ENCODE data around the gene FBXL17.

DNA sequence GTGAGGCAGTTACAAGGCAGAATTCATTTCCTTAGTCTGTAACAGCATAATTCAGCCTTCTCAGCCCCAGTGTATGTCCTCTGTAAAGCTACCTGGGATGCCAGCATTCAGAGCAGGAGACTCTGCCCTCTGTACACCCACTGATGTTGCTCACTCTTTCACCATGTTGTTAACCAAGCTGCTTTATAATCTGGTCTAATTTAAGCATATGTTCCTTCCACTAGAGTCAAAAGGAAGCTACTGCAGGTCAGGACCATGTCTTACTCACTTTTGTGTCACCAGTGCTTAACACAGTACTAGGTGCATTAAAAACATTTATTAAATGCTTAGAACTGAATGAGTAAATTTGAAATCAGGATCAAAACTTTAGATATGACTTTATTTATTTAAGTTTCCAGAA lies 185.6 kb downstream of the FBXL17 start:
- TF ChIP-seq, protein P1, sequence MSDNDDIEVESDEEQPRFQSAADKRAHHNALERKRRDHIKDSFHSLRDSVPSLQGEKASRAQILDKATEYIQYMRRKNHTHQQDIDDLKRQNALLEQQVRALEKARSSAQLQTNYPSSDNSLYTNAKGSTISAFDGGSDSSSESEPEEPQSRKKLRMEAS (IDR thresholded peaks at IDR 0.05): no peak
- TF ChIP-seq, protein P2, sequence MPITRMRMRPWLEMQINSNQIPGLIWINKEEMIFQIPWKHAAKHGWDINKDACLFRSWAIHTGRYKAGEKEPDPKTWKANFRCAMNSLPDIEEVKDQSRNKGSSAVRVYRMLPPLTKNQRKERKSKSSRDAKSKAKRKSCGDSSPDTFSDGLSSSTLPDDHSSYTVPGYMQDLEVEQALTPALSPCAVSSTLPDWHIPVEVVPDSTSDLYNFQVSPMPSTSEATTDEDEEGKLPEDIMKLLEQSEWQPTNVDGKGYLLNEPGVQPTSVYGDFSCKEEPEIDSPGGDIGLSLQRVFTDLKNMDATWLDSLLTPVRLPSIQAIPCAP (CRISPR knock-in tag; IDR thresholded peaks at IDR 0.05; ENCODE audit: low read depth): no peak
- no peak for TF ChIP-seq SP4 (CRISPR knock-in tag; IDR thresholded peaks at IDR 0.05)
- no peak for TF ChIP-seq ONECUT2 (CRISPR knock-in tag; IDR thresholded peaks at IDR 0.05)
- no peak for TF ChIP-seq HNRNPLL (IDR thresholded peaks at IDR 0.05; ENCODE audit: low read depth, low read length, poor library complexity, severe bottlenecking)
- TF ChIP-seq ZBTB38 (CRISPR knock-in tag; IDR thresholded peaks at IDR 0.05): no peak
